Sigmoid colon (tissue), 4 donors: ENCODE results near the gene MIA3.
A peak's percentile ranks its signal among the peaks of the same experiment; 100 is the strongest.

Source experiments
- CTCF ChIP-seq, 4 experiments: fragments of 450-650 bp in 3 of 4; fragments of 200-600 bp in 1 of 4; IDR thresholded peaks; one replicate each; pipeline ENCODE4 v1.5.1; 2016 to 2019; ENCODE audit warnings: antibody characterized with exemption in 4 of 4, mild to moderate bottlenecking in 3 of 4, moderate library complexity in 2 of 4
- EP300 ChIP-seq, 4 donors: sonication (generic); formaldehyde crosslinking; IDR thresholded peaks; one replicate each; pipeline ENCODE4 v1.6.1; 2017; ENCODE audit warnings: antibody characterized with exemption in 4 of 4
- POLR2A ChIP-seq, 2 donors: fragments of 450-650 bp; IDR thresholded peaks; one replicate each; pipeline ENCODE4 v1.6.1; 2016; ENCODE audit warnings: antibody characterized with exemption in 2 of 2, mild to moderate bottlenecking in 2 of 2, moderate library complexity in 2 of 2
- POLR2AphosphoS5 ChIP-seq, 4 donors: sonication (generic); formaldehyde crosslinking; IDR thresholded peaks; one replicate each; pipeline ENCODE4 v1.6.1; 2017; ENCODE audit warnings: antibody characterized with exemption in 4 of 4

- TF ChIP-seq POLR2A (IDR thresholded peaks at IDR 0.05): no peak
- no peak for TF ChIP-seq CTCF (IDR thresholded peaks at IDR 0.05)
- no peak for TF ChIP-seq EP300 (IDR thresholded peaks at IDR 0.05)
- peak; percentile 35 to 93 (median 68) for TF ChIP-seq POLR2AphosphoS5 (IDR thresholded peaks at IDR 0.05)
Measured at GRCh38 chr1:222713091-222713961, 95.4 kb downstream of the MIA3 start.
